IMR-90 (cell line): Measurements from ENCODE around the gene PDIA4. TPM values are rescaled to one million over a fixed set of nuclear protein-coding genes. Genes with fewer than 3 reads are reported as not detected.

Experiments used
- ATAC-seq: fragments of 200-7000 bp; cut with Tn5 transposase; 2 replicates; pipeline ENCODE4 v1.9.1; 2020; ENCODE audit warnings: low read depth, mild to moderate bottlenecking, moderate library complexity
- BruUV-seq: library from RNA; stranded (reverse); fragments of 400-500 nt; replicated peaks from 2 replicates; lab custom pipeline; 2021; lab: Mats Ljungman, UMichigan
- CTCF ChIA-PET: fragments of 300-600 bp; formaldehyde crosslinking; extraction: SDS; loops from one replicate; lab custom pipeline; 2021; ENCODE audit warnings: antibody characterized with exemption; lab: Yijun Ruan, JAX
- POLR2A ChIA-PET: fragments of 300-600 bp; sonication (Branson Sonifier 250); formaldehyde crosslinking; loops from one replicate; lab custom pipeline; 2022; ENCODE audit warnings: antibody characterized with exemption; ENCODE audit not compliant: unreplicated experiment; lab: Charles Lee
- DNase-seq: peaks from one replicate; pipeline ENCODE4 v3.0.0; 2013
- H2AFZ ChIP-seq: replicated peaks from 2 replicates; pipeline ENCODE3; 2013; ENCODE audit warnings: low read length, mild to moderate bottlenecking; ENCODE audit not compliant: poor library complexity
- H2AK5ac ChIP-seq: 2 replicates; pipeline ENCODE4 v1.6.1; 2013; ENCODE audit warnings: low read depth, low read length, inconsistent platforms
- H2AK9ac ChIP-seq: replicated peaks from 2 replicates; pipeline ENCODE3; 2013; ENCODE audit warnings: mild to moderate bottlenecking, low read depth, low read length, moderate library complexity; ENCODE audit not compliant: poor library complexity
- H2BK120ac ChIP-seq: 2 replicates; pipeline ENCODE4 v1.6.1; 2013; ENCODE audit warnings: low read depth, low read length, inconsistent platforms
- H2BK15ac ChIP-seq: 3 replicates; pipeline ENCODE4 v1.6.1; 2013; ENCODE audit warnings: low read depth, low read length, inconsistent platforms
- H2BK20ac ChIP-seq: 2 replicates; pipeline ENCODE4 v1.6.1; 2013; ENCODE audit warnings: low read depth, mild to moderate bottlenecking, inconsistent platforms, low read length, moderate library complexity
- H2BK5ac ChIP-seq: 2 replicates; pipeline ENCODE4 v1.6.1; 2013; ENCODE audit warnings: mild to moderate bottlenecking, low read depth, low read length, inconsistent platforms; ENCODE audit not compliant: poor library complexity, severe bottlenecking
- H3K14ac ChIP-seq: replicated peaks from 2 replicates; pipeline ENCODE4 v1.6.1; 2013; ENCODE audit warnings: low read depth, low read length, inconsistent platforms
- H3K18ac ChIP-seq: 2 replicates; pipeline ENCODE4 v1.6.1; 2013; ENCODE audit warnings: low read depth, low read length, control low read depth
- H3K23ac ChIP-seq: 2 replicates; pipeline ENCODE4 v1.6.1; 2013; ENCODE audit warnings: low read depth, low read length, inconsistent platforms
- H3K27ac ChIP-seq: 2 replicates; pipeline ENCODE4 v1.5.1; 2013; ENCODE audit warnings: mild to moderate bottlenecking, control low read depth, low read length; ENCODE audit not compliant: insufficient read depth
- H3K27me3 ChIP-seq: 2 replicates; pipeline ENCODE4 v1.6.1; 2013; ENCODE audit warnings: low read length; ENCODE audit not compliant: control insufficient read depth, insufficient read depth
- H3K36me3 ChIP-seq: 2 replicates; pipeline ENCODE4 v1.6.1; 2013; ENCODE audit warnings: low read length, mixed read lengths; ENCODE audit not compliant: control insufficient read depth, insufficient read depth
- H3K4ac ChIP-seq: 2 replicates; pipeline ENCODE4 v1.6.1; 2013; ENCODE audit warnings: low read depth, low read length, inconsistent platforms
- H3K4me1 ChIP-seq: 2 replicates; pipeline ENCODE4 v1.6.1; 2013; ENCODE audit warnings: low read length, mixed read lengths; ENCODE audit not compliant: control insufficient read depth, insufficient read depth
- H3K4me2 ChIP-seq: 2 replicates; pipeline ENCODE4 v1.6.1; 2013; ENCODE audit warnings: low read depth, mild to moderate bottlenecking, control low read depth, low read length, moderate library complexity
- H3K4me3 ChIP-seq: 2 replicates; pipeline ENCODE4 v1.5.1; 2013; ENCODE audit warnings: low read depth, mild to moderate bottlenecking, control low read depth, low read length, moderate library complexity; ENCODE audit not compliant: insufficient read depth
- H3K56ac ChIP-seq: 2 replicates; pipeline ENCODE4 v1.6.1; 2013; ENCODE audit warnings: low read length, inconsistent platforms; ENCODE audit not compliant: insufficient read depth; ENCODE audit errors: extremely low read depth
- H3K79me1 ChIP-seq, 2 experiments: 2 replicates each; pipeline ENCODE4 v1.6.1; 2013; ENCODE audit warnings: low read length in 2 of 2, inconsistent platforms in 1 of 2, low read depth in 1 of 2
- H3K9ac ChIP-seq: 2 replicates; pipeline ENCODE4 v1.6.1; 2013; ENCODE audit warnings: low read depth, low read length, control low read depth
- H3K9me1 ChIP-seq: 2 replicates; pipeline ENCODE4 v1.6.1; 2013; ENCODE audit warnings: low read length, inconsistent platforms; ENCODE audit not compliant: insufficient read depth
- H3K9me3 ChIP-seq: 2 replicates; pipeline ENCODE4 v1.6.1; 2013; ENCODE audit warnings: low read length; ENCODE audit not compliant: control insufficient read depth, insufficient read depth
- H4K20me1 ChIP-seq: 2 replicates; pipeline ENCODE4 v1.6.1; 2013; ENCODE audit warnings: low read length, inconsistent platforms; ENCODE audit not compliant: insufficient read depth
- H4K5ac ChIP-seq: 2 replicates; pipeline ENCODE4 v1.6.1; 2013; ENCODE audit warnings: mild to moderate bottlenecking, low read depth, low read length, control low read depth
- H4K8ac ChIP-seq, 2 experiments: 2 replicates each; pipeline ENCODE4 v1.6.1; 2013; ENCODE audit warnings: low read depth in 2 of 2, low read length in 2 of 2, control low read depth in 1 of 2, inconsistent platforms in 1 of 2
- H4K91ac ChIP-seq: 2 replicates; pipeline ENCODE4 v1.6.1; 2013; ENCODE audit warnings: low read depth, low read length, inconsistent platforms; ENCODE audit not compliant: insufficient read depth
- BHLHE40 ChIP-seq: fragments of 150-350 bp; IDR thresholded peaks from 2 replicates; pipeline ENCODE4 v1.6.1; 2016; ENCODE audit warnings: mild to moderate bottlenecking, low read depth, low read length
- CEBPB ChIP-seq: IDR thresholded peaks from 2 replicates; pipeline ENCODE4 v1.6.1; 2012; ENCODE audit warnings: low read depth, low read length, improper control_type of control experiment
- CHD1 ChIP-seq: IDR thresholded peaks from 2 replicates; pipeline ENCODE4 v1.6.1; 2012; ENCODE audit warnings: low read depth, low read length, improper control_type of control experiment
- ELK1 ChIP-seq: fragments of 150-350 bp; IDR thresholded peaks from 2 replicates; pipeline ENCODE4 v1.6.1; 2016; ENCODE audit warnings: low read depth, mild to moderate bottlenecking, low read length, moderate library complexity, borderline replicate concordance
- FOS ChIP-seq: fragments of 150-350 bp; IDR thresholded peaks from 2 replicates; pipeline ENCODE4 v1.6.1; 2016; ENCODE audit warnings: low read depth, low read length
- MAFK ChIP-seq: IDR thresholded peaks from 2 replicates; pipeline ENCODE4 v1.6.1; 2012; ENCODE audit warnings: low read depth, low read length, improper control_type of control experiment
- MAZ ChIP-seq: IDR thresholded peaks from 2 replicates; pipeline ENCODE4 v1.6.1; 2012; ENCODE audit warnings: low read depth, mild to moderate bottlenecking, low read length, improper control_type of control experiment, moderate library complexity, borderline replicate concordance
- MXI1 ChIP-seq: IDR thresholded peaks from 2 replicates; pipeline ENCODE4 v1.6.1; 2012; ENCODE audit warnings: low read depth, mild to moderate bottlenecking, low read length, moderate library complexity, borderline replicate concordance
- NFE2L2 ChIP-seq: fragments of 150-350 bp; IDR thresholded peaks from 2 replicates; pipeline ENCODE4 v1.6.1; 2016; ENCODE audit warnings: low read depth, mild to moderate bottlenecking, low read length
- POLR2A ChIP-seq: IDR thresholded peaks from 2 replicates; pipeline ENCODE4 v1.6.1; 2012; ENCODE audit warnings: mild to moderate bottlenecking, low read depth, low read length
- RAD21 ChIP-seq: IDR thresholded peaks from 2 replicates; pipeline ENCODE4 v1.6.1; 2012; ENCODE audit warnings: low read length, improper control_type of control experiment
- RCOR1 ChIP-seq: IDR thresholded peaks from 2 replicates; pipeline ENCODE4 v1.6.1; 2012; ENCODE audit warnings: mild to moderate bottlenecking, low read length, improper control_type of control experiment; ENCODE audit not compliant: insufficient replicate concordance
- RFX5 ChIP-seq: IDR thresholded peaks from 2 replicates; pipeline ENCODE4 v1.8.0; 2012; ENCODE audit warnings: low read depth, mild to moderate bottlenecking, low read length, moderate library complexity
- SMC3 ChIP-seq: fragments of 150-350 bp; IDR thresholded peaks from 2 replicates; pipeline ENCODE4 v1.6.1; 2016; ENCODE audit warnings: low read depth, mild to moderate bottlenecking, antibody characterized with exemption, low read length, moderate library complexity
- USF2 ChIP-seq: fragments of 150-350 bp; IDR thresholded peaks from 2 replicates; pipeline ENCODE4 v1.6.1; 2017; ENCODE audit warnings: mild to moderate bottlenecking, antibody characterized with exemption, low read length, low read depth
- WGBS, 2 experiments: methylation state at CpG; one replicate each; pipeline versions ENCODE4 v1.1.5 to v1.1.7; 2013; ENCODE audit warnings: missing lambda C conversion rate in 2 of 2; ENCODE audit not compliant: insufficient read length in 1 of 2; ENCODE audit errors: extremely low coverage in 2 of 2; 5-methylcytosine and 5-hydroxymethylcytosine counted together
- dilution Hi-C: fragments of 300-500 bp; cut with HindIII; formaldehyde crosslinking; loops from one replicate; pipeline ENCODE4 v1.14.3; 2018; ENCODE audit warnings: low sequenced_read_pairs; ENCODE audit not compliant: unreplicated experiment
- in situ Hi-C: fragments of 300-500 bp; cut with MboI; formaldehyde crosslinking; loops from 3 replicates; pipeline ENCODE4 v1.14.3; 2019; ENCODE audit warnings: low sequenced_read_pairs, inconsistent platforms, mixed read lengths
- intact Hi-C: fragments of 100-400 bp; cut with micrococcal nuclease; formaldehyde crosslinking; loops from 2 replicates; pipeline ENCODE4 v1.10.0; 2022
- polyA plus RNA-seq, 3 experiments: library from polyadenylated mRNA; depleted of rRNA; stranded (reverse); fragments of >200 nt; gene quantifications; 2 replicates each; pipeline ENCODE4 v1.2.3, GENCODE V29; 2012; ENCODE audit warnings: low replicate concordance in 1 of 3
- total RNA-seq: library from RNA; depleted of rRNA; stranded (reverse); fragments of >200 nt; gene quantifications from 2 replicates; pipeline ENCODE4 v1.2.3, GENCODE V29; 2012
- TF ChIP-seq, protein P1 (sequence below): conservative IDR thresholded peaks from 2 replicates; pipeline ENCODE4 v1.5.1; 2012; ENCODE audit warnings: mild to moderate bottlenecking, low read depth, low read length, improper control_type of control experiment

The PDIA4 gene
- total and polyA plus RNA-seq, 2 of the 4 experiments (the other 2 are of a cell fraction) = 241 to 304 TPM

DNA sequence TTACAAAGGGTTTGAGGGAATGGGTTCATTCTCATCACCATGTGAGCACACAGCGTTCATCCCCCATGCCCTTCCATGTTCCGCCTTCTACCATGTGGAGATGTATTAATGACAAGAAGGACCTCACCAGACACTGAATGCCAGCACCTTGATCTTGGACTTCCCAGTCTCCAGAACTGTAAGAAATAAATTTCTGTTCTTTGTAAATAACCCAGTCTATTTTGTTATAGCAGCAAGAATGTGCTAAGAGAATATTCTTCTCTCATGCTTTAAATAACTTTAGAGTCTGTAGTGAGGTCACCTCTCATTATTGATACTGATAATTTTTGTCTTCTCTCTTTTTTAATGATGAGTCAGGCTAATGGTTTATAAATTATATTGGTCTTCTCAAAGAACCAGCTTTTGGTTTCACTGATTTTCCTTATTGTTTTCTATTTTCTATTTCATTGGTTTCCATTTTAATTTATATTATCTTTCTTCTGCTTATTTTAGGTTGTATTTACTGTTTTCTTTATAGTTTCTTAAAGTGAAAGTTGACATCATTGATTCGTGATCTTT lies 3.1 kb upstream of the PDIA4 start:
- Histone ChIP-seq H2BK120ac (no peak overlapping the region), H3K4me3 (no peak overlapping the region), H2BK15ac (no peak overlapping the region), H4K20me1 (no peaks in the 10 kb centered on the region), H3K4me2 (no peak overlapping the region), H2AK9ac (no peak overlapping the region), H3K27ac (no peak overlapping the region), H2AK5ac (no peak overlapping the region), H3K18ac (no peak overlapping the region), H3K9me1 (no peaks in the 10 kb centered on the region), H3K9ac (no peak overlapping the region), H3K14ac (no peak overlapping the region), H4K5ac (no peak overlapping the region), H2BK20ac (no peak overlapping the region), H3K36me3 (no peaks in the 10 kb centered on the region), H4K91ac (no peak overlapping the region), H3K9me3 (no peaks in the 10 kb centered on the region), H3K4me1 (no peaks in the 10 kb centered on the region), H4K8ac (no peak overlapping the region), H3K56ac (no peak overlapping the region), H2AFZ (no peak overlapping the region), H3K79me1 (peaks cover 0 to 8% of the 10 kb centered on the region in 2 experiments; a peak in 2 of 4 replicates), H3K27me3 (no peaks in the 10 kb centered on the region), H2BK5ac (no peak overlapping the region), H3K4ac (no peak overlapping the region), H3K23ac (no peak overlapping the region)
- intact Hi-C loops = no loop called here
- POLR2A ChIA-PET = no interaction called here
- no peak for DNase-seq
- in situ Hi-C loops = no loop called here
- TF ChIP-seq BHLHE40 (no peak), CEBPB (no peak), CHD1 (no peak), MAFK (no peak), ELK1 (no peak), FOS (no peak), RCOR1 (no peak), MAZ (no peak), USF2 (no peak), SMC3 (no peak), RFX5 (no peak), MXI1 (no peak), POLR2A (no peak), RAD21 (no peak), NFE2L2 (no peak)
- TF ChIP-seq, protein P1, sequence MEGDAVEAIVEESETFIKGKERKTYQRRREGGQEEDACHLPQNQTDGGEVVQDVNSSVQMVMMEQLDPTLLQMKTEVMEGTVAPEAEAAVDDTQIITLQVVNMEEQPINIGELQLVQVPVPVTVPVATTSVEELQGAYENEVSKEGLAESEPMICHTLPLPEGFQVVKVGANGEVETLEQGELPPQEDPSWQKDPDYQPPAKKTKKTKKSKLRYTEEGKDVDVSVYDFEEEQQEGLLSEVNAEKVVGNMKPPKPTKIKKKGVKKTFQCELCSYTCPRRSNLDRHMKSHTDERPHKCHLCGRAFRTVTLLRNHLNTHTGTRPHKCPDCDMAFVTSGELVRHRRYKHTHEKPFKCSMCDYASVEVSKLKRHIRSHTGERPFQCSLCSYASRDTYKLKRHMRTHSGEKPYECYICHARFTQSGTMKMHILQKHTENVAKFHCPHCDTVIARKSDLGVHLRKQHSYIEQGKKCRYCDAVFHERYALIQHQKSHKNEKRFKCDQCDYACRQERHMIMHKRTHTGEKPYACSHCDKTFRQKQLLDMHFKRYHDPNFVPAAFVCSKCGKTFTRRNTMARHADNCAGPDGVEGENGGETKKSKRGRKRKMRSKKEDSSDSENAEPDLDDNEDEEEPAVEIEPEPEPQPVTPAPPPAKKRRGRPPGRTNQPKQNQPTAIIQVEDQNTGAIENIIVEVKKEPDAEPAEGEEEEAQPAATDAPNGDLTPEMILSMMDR = no peak
- CTCF ChIA-PET = no interaction called here
- BruUV-seq = no TSS peak
- ATAC-seq = no peak
- WGBS, 2 experiments = no CpG with 5 or more reads among the region's 3 CpGs
- dilution Hi-C loops = no loop called here
